ENCODE results near the gene PITPNC1. TPM values are rescaled to one million over a fixed set of nuclear protein-coding genes. Genes with fewer than 3 reads are reported as not detected.

PITPNC1 gene
- total RNA-seq, 1 donor from 2014 or later, result 28.7 TPM

DNA sequence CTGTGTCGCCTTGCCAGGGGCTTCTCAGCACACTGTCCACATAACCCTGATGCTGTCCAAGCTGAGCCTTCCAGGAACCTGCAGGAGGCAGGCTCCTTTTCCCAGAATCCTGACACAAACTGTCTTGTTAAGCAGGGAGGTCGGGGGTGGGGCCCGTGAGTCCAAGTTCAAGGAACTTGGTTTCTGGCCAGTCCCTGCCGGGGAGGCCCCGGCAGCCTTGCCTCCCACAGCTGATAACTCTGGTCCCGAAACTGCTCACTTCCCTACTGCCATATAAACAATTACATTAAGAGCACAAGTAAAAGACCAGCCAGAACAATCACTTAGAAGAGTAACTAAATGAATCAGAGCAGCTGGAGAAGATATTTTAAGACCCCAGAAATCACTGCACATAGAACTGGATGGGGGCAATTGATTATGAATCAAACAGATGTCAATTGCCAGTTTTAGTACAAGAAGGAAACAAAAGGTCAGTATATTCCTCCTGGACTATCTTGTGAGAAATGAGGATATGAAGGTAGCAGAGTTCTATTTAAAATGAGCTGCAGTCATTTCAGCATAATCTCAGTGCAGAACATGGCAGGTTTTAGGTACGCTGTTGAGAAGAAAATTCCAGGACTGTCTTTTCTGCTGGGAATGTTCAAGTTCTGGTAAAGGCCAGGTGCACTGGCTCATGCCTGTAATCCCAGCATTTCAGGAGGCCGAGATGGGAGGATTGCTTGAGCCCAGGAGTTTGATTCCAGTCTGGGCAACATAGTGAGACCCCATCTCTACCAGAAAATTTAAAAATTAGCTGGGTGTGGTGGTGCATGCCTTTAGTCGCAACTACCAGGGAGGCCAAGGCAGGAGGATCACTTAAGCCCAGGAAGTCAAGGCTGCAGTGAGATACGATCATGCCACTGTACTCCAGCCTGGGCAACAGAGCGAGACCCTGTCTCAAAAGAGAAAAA is 169.8 kb downstream of the PITPNC1 start:
- FAIRE-seq, result no peak
- no peaks in the 10 kb centered on the region for H3K36me3 ChIP-seq (ENCODE audit: control insufficient read depth, insufficient read depth, low read length)
- no peaks in the 10 kb centered on the region for H3K27me3 ChIP-seq (ENCODE audit: control insufficient read depth, insufficient read depth, low read length)
- TF ChIP-seq, protein P1, sequence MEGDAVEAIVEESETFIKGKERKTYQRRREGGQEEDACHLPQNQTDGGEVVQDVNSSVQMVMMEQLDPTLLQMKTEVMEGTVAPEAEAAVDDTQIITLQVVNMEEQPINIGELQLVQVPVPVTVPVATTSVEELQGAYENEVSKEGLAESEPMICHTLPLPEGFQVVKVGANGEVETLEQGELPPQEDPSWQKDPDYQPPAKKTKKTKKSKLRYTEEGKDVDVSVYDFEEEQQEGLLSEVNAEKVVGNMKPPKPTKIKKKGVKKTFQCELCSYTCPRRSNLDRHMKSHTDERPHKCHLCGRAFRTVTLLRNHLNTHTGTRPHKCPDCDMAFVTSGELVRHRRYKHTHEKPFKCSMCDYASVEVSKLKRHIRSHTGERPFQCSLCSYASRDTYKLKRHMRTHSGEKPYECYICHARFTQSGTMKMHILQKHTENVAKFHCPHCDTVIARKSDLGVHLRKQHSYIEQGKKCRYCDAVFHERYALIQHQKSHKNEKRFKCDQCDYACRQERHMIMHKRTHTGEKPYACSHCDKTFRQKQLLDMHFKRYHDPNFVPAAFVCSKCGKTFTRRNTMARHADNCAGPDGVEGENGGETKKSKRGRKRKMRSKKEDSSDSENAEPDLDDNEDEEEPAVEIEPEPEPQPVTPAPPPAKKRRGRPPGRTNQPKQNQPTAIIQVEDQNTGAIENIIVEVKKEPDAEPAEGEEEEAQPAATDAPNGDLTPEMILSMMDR (IDR thresholded peaks at IDR 0.05; ENCODE audit: insufficient read depth, low read length, severe bottlenecking), result no peak
- no peak overlapping the region for H3K4me3 ChIP-seq (ENCODE audit: low read depth, low read length)
- DNase-seq (ENCODE audit: low read depth), result no peak

DNA sequence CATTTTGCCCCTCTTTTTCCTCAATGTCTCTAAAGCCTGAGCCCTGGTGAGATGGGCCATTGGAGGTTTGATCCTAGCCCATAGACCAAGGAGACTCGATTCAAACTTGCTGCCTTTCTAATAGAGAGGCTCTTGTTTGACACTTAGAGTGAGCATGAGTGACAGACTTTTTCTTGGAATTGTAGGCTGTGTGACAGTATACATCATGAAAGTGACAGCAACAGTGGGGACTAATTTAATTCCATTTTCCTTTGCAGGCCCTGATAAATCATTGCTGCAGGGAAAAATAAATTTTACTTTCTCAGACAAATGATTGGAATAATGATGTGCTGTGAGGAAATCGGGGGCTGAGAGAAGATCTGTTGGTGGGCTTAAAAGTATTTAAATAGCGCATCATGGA is 171.6 kb downstream of the PITPNC1 start:
- Histone ChIP-seq H3K36me3 (ENCODE audit: control insufficient read depth, insufficient read depth, low read length) (no peaks in the 10 kb centered on the region), H3K27me3 (ENCODE audit: control insufficient read depth, insufficient read depth, low read length) (no peaks in the 10 kb centered on the region), H3K4me3 (ENCODE audit: low read depth, low read length) (no peak overlapping the region)
- FAIRE-seq (no peak), DNase-seq (ENCODE audit: low read depth) (no peak)
- TF ChIP-seq, protein P1 (IDR thresholded peaks at IDR 0.05; ENCODE audit: insufficient read depth, low read length, severe bottlenecking), result no peak

DNA sequence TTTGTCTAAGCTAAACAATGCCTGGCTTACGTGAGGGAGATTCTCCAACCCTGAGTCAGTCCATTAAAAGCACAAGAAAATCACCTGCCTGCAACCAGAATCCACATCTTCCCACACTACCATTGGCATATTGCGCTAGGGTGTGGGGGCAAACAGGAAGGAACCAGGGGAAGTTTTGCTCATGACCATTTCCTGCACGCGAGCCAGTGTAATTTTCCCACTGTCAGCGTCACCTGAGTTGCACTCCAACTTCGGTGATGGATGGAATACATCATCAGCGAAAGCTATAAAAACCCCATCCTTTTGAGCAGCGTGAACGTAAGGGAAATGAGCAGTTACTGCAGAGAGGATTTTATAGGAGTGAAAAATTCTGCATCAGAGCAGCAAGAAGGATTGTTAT is 172.7 kb downstream of the PITPNC1 start:
- TF ChIP-seq, protein P1 (IDR thresholded peaks at IDR 0.05; ENCODE audit: insufficient read depth, low read length, severe bottlenecking), result no peak
- no peaks in the 10 kb centered on the region for H3K27me3 ChIP-seq (ENCODE audit: control insufficient read depth, insufficient read depth, low read length)
- H3K4me3 ChIP-seq (ENCODE audit: low read depth, low read length), result no peak overlapping the region
- no peak for DNase-seq (ENCODE audit: low read depth)
- no peaks in the 10 kb centered on the region for H3K36me3 ChIP-seq (ENCODE audit: control insufficient read depth, insufficient read depth, low read length)
- FAIRE-seq, result no peak

DNA sequence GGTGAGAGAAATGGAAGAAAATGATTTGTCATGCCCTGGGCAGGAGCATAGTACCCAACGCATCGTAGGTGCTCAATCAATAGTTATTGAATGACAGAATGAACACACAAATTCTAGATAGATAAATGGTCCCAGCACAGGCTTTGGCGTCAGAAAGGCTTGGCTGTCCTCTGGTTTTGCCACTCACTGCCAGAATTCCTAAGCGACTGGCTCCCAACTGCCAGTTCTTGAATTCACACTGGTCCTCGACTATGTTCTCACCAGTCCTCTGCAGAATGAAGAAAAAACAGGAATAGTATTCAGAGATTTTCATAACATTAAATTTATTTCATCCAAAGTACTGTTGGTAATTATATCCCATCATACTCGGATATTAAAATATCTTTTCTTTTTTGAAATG is 177.6 kb downstream of the PITPNC1 start:
- no peaks in the 10 kb centered on the region for H3K36me3 ChIP-seq (ENCODE audit: control insufficient read depth, insufficient read depth, low read length)
- DNase-seq (ENCODE audit: low read depth) (no peak), FAIRE-seq (no peak)
- no peaks in the 10 kb centered on the region for H3K27me3 ChIP-seq (ENCODE audit: control insufficient read depth, insufficient read depth, low read length)
- H3K4me3 ChIP-seq (ENCODE audit: low read depth, low read length), result no peak overlapping the region
- TF ChIP-seq, protein P1 (IDR thresholded peaks at IDR 0.05; ENCODE audit: insufficient read depth, low read length, severe bottlenecking), result no peak

DNA sequence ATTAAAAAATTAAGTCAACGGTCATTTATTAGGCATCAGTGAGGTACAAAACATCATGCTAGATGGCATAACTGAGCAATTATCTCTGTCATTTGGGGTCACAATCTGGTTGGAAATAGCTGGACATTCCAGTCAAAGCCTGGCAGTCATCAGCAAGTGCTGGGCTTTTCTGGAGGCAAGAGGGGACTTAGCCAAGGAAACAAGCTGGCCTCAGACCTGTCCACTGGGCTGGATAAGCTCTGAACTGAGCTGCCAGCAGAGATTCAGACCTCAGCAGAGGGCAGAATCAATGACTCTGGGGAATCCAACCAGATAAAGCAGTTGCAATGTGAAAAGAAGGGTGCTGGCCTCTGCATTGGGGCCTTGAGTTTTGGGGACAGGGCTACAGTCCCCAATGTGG is 178.8 kb downstream of the PITPNC1 start:
- no peak for FAIRE-seq

More for the DNA sequence above, 178.8 kb downstream of the PITPNC1 start:
- TF ChIP-seq, protein P1 (IDR thresholded peaks at IDR 0.05; ENCODE audit: insufficient read depth, low read length, severe bottlenecking), result no peak
- Histone ChIP-seq H3K36me3 (ENCODE audit: control insufficient read depth, insufficient read depth, low read length) (no peaks in the 10 kb centered on the region), H3K4me3 (ENCODE audit: low read depth, low read length) (no peak overlapping the region), H3K27me3 (ENCODE audit: control insufficient read depth, insufficient read depth, low read length) (no peaks in the 10 kb centered on the region)
- no peak for DNase-seq (ENCODE audit: low read depth)
